ENCODE measurements around the gene DAPK1.

The DAPK1 gene

GRCh38 chr9:87639949-87640348, 142.3 kb downstream of the DAPK1 start:
- no peaks in the 10 kb centered on the region for H3K36me3 ChIP-seq (ENCODE audit: low read depth)
- no peak overlapping the region for H3K27ac ChIP-seq (ENCODE audit: poor library complexity, severe bottlenecking)

GRCh38 chr9:87640385-87640795, 142.7 kb downstream of the DAPK1 start:
- no peak for DNase-seq (ENCODE audit: low spot score)

More at GRCh38 chr9:87639949-87640348, 142.3 kb downstream of the DAPK1 start:
- ATAC-seq (ENCODE audit: low read depth): no peak
- Histone ChIP-seq H3K4me1 (ENCODE audit: insufficient read depth, poor library complexity, severe bottlenecking) (no peaks in the 10 kb centered on the region), H3K4me3 (ENCODE audit: severe bottlenecking) (no peak overlapping the region), H3K9me3 (ENCODE audit: severe bottlenecking) (no peaks in the 10 kb centered on the region), H3K27me3 (ENCODE audit: insufficient read depth, poor library complexity, severe bottlenecking) (no peaks in the 10 kb centered on the region)
- TF ChIP-seq CTCF (IDR thresholded peaks at IDR 0.05; ENCODE audit: poor library complexity, severe bottlenecking): no peak
- no peak for DNase-seq (ENCODE audit: low spot score)

GRCh38 chr9:87641067-87641466, 143.4 kb downstream of the DAPK1 start:
- Histone ChIP-seq H3K27me3 (ENCODE audit: insufficient read depth, poor library complexity, severe bottlenecking) (no peaks in the 10 kb centered on the region), H3K4me3 (ENCODE audit: severe bottlenecking) (no peak overlapping the region), H3K36me3 (ENCODE audit: low read depth) (no peaks in the 10 kb centered on the region), H3K4me1 (ENCODE audit: insufficient read depth, poor library complexity, severe bottlenecking) (no peaks in the 10 kb centered on the region), H3K9me3 (ENCODE audit: severe bottlenecking) (no peaks in the 10 kb centered on the region), H3K27ac (ENCODE audit: poor library complexity, severe bottlenecking) (no peak overlapping the region)
- TF ChIP-seq CTCF (IDR thresholded peaks at IDR 0.05; ENCODE audit: poor library complexity, severe bottlenecking): no peak
- DNase-seq (ENCODE audit: low spot score) (no peak), ATAC-seq (ENCODE audit: low read depth) (no peak)

More at GRCh38 chr9:87640385-87640795, 142.7 kb downstream of the DAPK1 start:
- no peak overlapping the region for H3K27ac ChIP-seq (ENCODE audit: poor library complexity, severe bottlenecking)
- no peaks in the 10 kb centered on the region for H3K36me3 ChIP-seq (ENCODE audit: low read depth)
- no peak for TF ChIP-seq CTCF (IDR thresholded peaks at IDR 0.05; ENCODE audit: poor library complexity, severe bottlenecking)
- ATAC-seq (ENCODE audit: low read depth): no peak
- no peaks in the 10 kb centered on the region for H3K27me3 ChIP-seq (ENCODE audit: insufficient read depth, poor library complexity, severe bottlenecking)
- no peak overlapping the region for H3K4me3 ChIP-seq (ENCODE audit: severe bottlenecking)
- H3K4me1 ChIP-seq (ENCODE audit: insufficient read depth, poor library complexity, severe bottlenecking): no peaks in the 10 kb centered on the region
- H3K9me3 ChIP-seq (ENCODE audit: severe bottlenecking): no peaks in the 10 kb centered on the region

GRCh38 chr9:87642330-87643106, 144.9 kb downstream of the DAPK1 start:
- H3K36me3 ChIP-seq (ENCODE audit: low read depth): no peaks in the 10 kb centered on the region

More at GRCh38 chr9:87642330-87643106, 144.9 kb downstream of the DAPK1 start:
- no peak for TF ChIP-seq CTCF (IDR thresholded peaks at IDR 0.05; ENCODE audit: poor library complexity, severe bottlenecking)
- Histone ChIP-seq H3K4me3 (ENCODE audit: severe bottlenecking) (no peak overlapping the region), H3K27ac (ENCODE audit: poor library complexity, severe bottlenecking) (no peak overlapping the region), H3K27me3 (ENCODE audit: insufficient read depth, poor library complexity, severe bottlenecking) (no peaks in the 10 kb centered on the region), H3K9me3 (ENCODE audit: severe bottlenecking) (no peaks in the 10 kb centered on the region), H3K4me1 (ENCODE audit: insufficient read depth, poor library complexity, severe bottlenecking) (no peaks in the 10 kb centered on the region)
- DNase-seq (ENCODE audit: low spot score): no peak
- ATAC-seq (ENCODE audit: low read depth): no peak

Measured in RWPE2 (cell line).